ENCODE data around the gene CYP26A1.

The CYP26A1 gene

GRCh38 chr10:93067443-93068365, 6.0 kb upstream of the CYP26A1 start:
- Histone ChIP-seq H3K4me1 (ENCODE audit: control insufficient read depth, insufficient read depth, low read length) (peaks cover 11% of the 10 kb centered on the region), H3K36me3 (ENCODE audit: control insufficient read depth, insufficient read depth, low read length) (no peaks in the 10 kb centered on the region), H3K27me3 (ENCODE audit: control insufficient read depth, insufficient read depth, low read length) (peaks cover 98% of the 10 kb centered on the region), H3K4me3 (ENCODE audit: low read length) (no peak overlapping the region), H3K9me3 (ENCODE audit: control insufficient read depth, low read length) (no peaks in the 10 kb centered on the region), H3K9ac (ENCODE audit: low read length) (no peak overlapping the region)

- H3K9ac ChIP-seq (ENCODE audit: low read length), result no peak overlapping the region
- peaks cover 19% of the 10 kb centered on the region for H3K4me1 ChIP-seq (ENCODE audit: control insufficient read depth, insufficient read depth, low read length)
- H3K4me3 ChIP-seq (ENCODE audit: low read length), result no peak overlapping the region
- no peaks in the 10 kb centered on the region for H3K9me3 ChIP-seq (ENCODE audit: control insufficient read depth, low read length)
- no peaks in the 10 kb centered on the region for H3K36me3 ChIP-seq (ENCODE audit: control insufficient read depth, insufficient read depth, low read length)
- peaks cover 98% of the 10 kb centered on the region for H3K27me3 ChIP-seq (ENCODE audit: control insufficient read depth, insufficient read depth, low read length)
Measured at GRCh38 chr10:93068411-93069244, 5.1 kb upstream of the CYP26A1 start.

- Histone ChIP-seq H3K4me3 (ENCODE audit: low read length) (no peak overlapping the region), H3K36me3 (ENCODE audit: control insufficient read depth, insufficient read depth, low read length) (no peaks in the 10 kb centered on the region), H3K4me1 (ENCODE audit: control insufficient read depth, insufficient read depth, low read length) (peaks cover 20% of the 10 kb centered on the region), H3K9ac (ENCODE audit: low read length) (no peak overlapping the region), H3K9me3 (ENCODE audit: control insufficient read depth, low read length) (no peaks in the 10 kb centered on the region), H3K27me3 (ENCODE audit: control insufficient read depth, insufficient read depth, low read length) (peaks cover 96% of the 10 kb centered on the region)
Measured at GRCh38 chr10:93069245-93069561, 4.5 kb upstream of the CYP26A1 start.

- no peaks in the 10 kb centered on the region for H3K9me3 ChIP-seq (ENCODE audit: control insufficient read depth, low read length)
- H3K9ac ChIP-seq (ENCODE audit: low read length), result no peak overlapping the region
- H3K4me3 ChIP-seq (ENCODE audit: low read length), result no peak overlapping the region
- H3K27me3 ChIP-seq (ENCODE audit: control insufficient read depth, insufficient read depth, low read length), result peaks cover 96% of the 10 kb centered on the region
- H3K36me3 ChIP-seq (ENCODE audit: control insufficient read depth, insufficient read depth, low read length), result no peaks in the 10 kb centered on the region
- H3K4me1 ChIP-seq (ENCODE audit: control insufficient read depth, insufficient read depth, low read length), result peaks cover 30% of the 10 kb centered on the region
Measured at GRCh38 chr10:93070378-93071176, 3.1 kb upstream of the CYP26A1 start.

GRCh38 chr10:93071177-93071472, 2.6 kb upstream of the CYP26A1 start:
- no peak overlapping the region for H3K4me3 ChIP-seq (ENCODE audit: low read length)
- H3K36me3 ChIP-seq (ENCODE audit: control insufficient read depth, insufficient read depth, low read length), result no peaks in the 10 kb centered on the region
- no peak overlapping the region for H3K9ac ChIP-seq (ENCODE audit: low read length)
- no peaks in the 10 kb centered on the region for H3K9me3 ChIP-seq (ENCODE audit: control insufficient read depth, low read length)
- H3K27me3 ChIP-seq (ENCODE audit: control insufficient read depth, insufficient read depth, low read length), result peaks cover 96% of the 10 kb centered on the region
- peaks cover 30% of the 10 kb centered on the region for H3K4me1 ChIP-seq (ENCODE audit: control insufficient read depth, insufficient read depth, low read length)

GRCh38 chr10:93071674-93072224, 1.9 kb upstream of the CYP26A1 start:
- Histone ChIP-seq H3K9me3 (ENCODE audit: control insufficient read depth, low read length) (no peaks in the 10 kb centered on the region), H3K36me3 (ENCODE audit: control insufficient read depth, insufficient read depth, low read length) (no peaks in the 10 kb centered on the region), H3K4me1 (ENCODE audit: control insufficient read depth, insufficient read depth, low read length) (peaks cover 30% of the 10 kb centered on the region), H3K27me3 (ENCODE audit: control insufficient read depth, insufficient read depth, low read length) (peaks cover 96% of the 10 kb centered on the region), H3K9ac (ENCODE audit: low read length) (no peak overlapping the region), H3K4me3 (ENCODE audit: low read length) (peak overlapping the region; percentile 27)

- Histone ChIP-seq H3K9me3 (ENCODE audit: control insufficient read depth, low read length) (no peaks in the 10 kb centered on the region), H3K27me3 (ENCODE audit: control insufficient read depth, insufficient read depth, low read length) (peaks cover 95% of the 10 kb centered on the region), H3K4me1 (ENCODE audit: control insufficient read depth, insufficient read depth, low read length) (peaks cover 30% of the 10 kb centered on the region), H3K9ac (ENCODE audit: low read length) (no peak overlapping the region), H3K36me3 (ENCODE audit: control insufficient read depth, insufficient read depth, low read length) (no peaks in the 10 kb centered on the region), H3K4me3 (ENCODE audit: low read length) (peak overlapping the region; percentile 27)
Measured at GRCh38 chr10:93072225-93072712, 1.4 kb upstream of the CYP26A1 start.

GRCh38 chr10:93072713-93073538, 767 bp upstream of the CYP26A1 start:
- Histone ChIP-seq H3K4me1 (ENCODE audit: control insufficient read depth, insufficient read depth, low read length) (peaks cover 32% of the 10 kb centered on the region), H3K9me3 (ENCODE audit: control insufficient read depth, low read length) (no peaks in the 10 kb centered on the region), H3K9ac (ENCODE audit: low read length) (no peak overlapping the region), H3K4me3 (ENCODE audit: low read length) (no peak overlapping the region), H3K27me3 (ENCODE audit: control insufficient read depth, insufficient read depth, low read length) (peaks cover 91% of the 10 kb centered on the region), H3K36me3 (ENCODE audit: control insufficient read depth, insufficient read depth, low read length) (no peaks in the 10 kb centered on the region)

GRCh38 chr10:93074147-93074596, 479 bp downstream of the CYP26A1 start:
- Histone ChIP-seq H3K4me3 (ENCODE audit: low read length) (no peak overlapping the region), H3K9ac (ENCODE audit: low read length) (no peak overlapping the region), H3K9me3 (ENCODE audit: control insufficient read depth, low read length) (no peaks in the 10 kb centered on the region), H3K27me3 (ENCODE audit: control insufficient read depth, insufficient read depth, low read length) (peaks cover 84% of the 10 kb centered on the region), H3K4me1 (ENCODE audit: control insufficient read depth, insufficient read depth, low read length) (peaks cover 27% of the 10 kb centered on the region), H3K36me3 (ENCODE audit: control insufficient read depth, insufficient read depth, low read length) (no peaks in the 10 kb centered on the region)

- Histone ChIP-seq H3K9me3 (ENCODE audit: control insufficient read depth, low read length) (no peaks in the 10 kb centered on the region), H3K9ac (ENCODE audit: low read length) (no peak overlapping the region), H3K4me3 (ENCODE audit: low read length) (no peak overlapping the region), H3K4me1 (ENCODE audit: control insufficient read depth, insufficient read depth, low read length) (peaks cover 27% of the 10 kb centered on the region), H3K36me3 (ENCODE audit: control insufficient read depth, insufficient read depth, low read length) (no peaks in the 10 kb centered on the region), H3K27me3 (ENCODE audit: control insufficient read depth, insufficient read depth, low read length) (peaks cover 81% of the 10 kb centered on the region)
Measured at GRCh38 chr10:93074597-93075368, 1.1 kb downstream of the CYP26A1 start.
